ENCODE data around the gene NPPB.

The NPPB gene

GRCh38 chr1:11838349-11839272 is 20.1 kb downstream of the NPPB start:
- no peak overlapping the region for H3K4me3 ChIP-seq (ENCODE audit: low read depth, low read length)
- TF ChIP-seq, protein P1, sequence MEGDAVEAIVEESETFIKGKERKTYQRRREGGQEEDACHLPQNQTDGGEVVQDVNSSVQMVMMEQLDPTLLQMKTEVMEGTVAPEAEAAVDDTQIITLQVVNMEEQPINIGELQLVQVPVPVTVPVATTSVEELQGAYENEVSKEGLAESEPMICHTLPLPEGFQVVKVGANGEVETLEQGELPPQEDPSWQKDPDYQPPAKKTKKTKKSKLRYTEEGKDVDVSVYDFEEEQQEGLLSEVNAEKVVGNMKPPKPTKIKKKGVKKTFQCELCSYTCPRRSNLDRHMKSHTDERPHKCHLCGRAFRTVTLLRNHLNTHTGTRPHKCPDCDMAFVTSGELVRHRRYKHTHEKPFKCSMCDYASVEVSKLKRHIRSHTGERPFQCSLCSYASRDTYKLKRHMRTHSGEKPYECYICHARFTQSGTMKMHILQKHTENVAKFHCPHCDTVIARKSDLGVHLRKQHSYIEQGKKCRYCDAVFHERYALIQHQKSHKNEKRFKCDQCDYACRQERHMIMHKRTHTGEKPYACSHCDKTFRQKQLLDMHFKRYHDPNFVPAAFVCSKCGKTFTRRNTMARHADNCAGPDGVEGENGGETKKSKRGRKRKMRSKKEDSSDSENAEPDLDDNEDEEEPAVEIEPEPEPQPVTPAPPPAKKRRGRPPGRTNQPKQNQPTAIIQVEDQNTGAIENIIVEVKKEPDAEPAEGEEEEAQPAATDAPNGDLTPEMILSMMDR (IDR thresholded peaks at IDR 0.05; ENCODE audit: borderline replicate concordance, insufficient read depth, low read depth, low read length): peak; percentile 99

GRCh38 chr1:11837767-11838348 is 20.9 kb downstream of the NPPB start:
- H3K4me3 ChIP-seq (ENCODE audit: low read depth, low read length): no peak overlapping the region
- TF ChIP-seq, protein P1 (IDR thresholded peaks at IDR 0.05; ENCODE audit: borderline replicate concordance, insufficient read depth, low read depth, low read length): no peak

DNA sequence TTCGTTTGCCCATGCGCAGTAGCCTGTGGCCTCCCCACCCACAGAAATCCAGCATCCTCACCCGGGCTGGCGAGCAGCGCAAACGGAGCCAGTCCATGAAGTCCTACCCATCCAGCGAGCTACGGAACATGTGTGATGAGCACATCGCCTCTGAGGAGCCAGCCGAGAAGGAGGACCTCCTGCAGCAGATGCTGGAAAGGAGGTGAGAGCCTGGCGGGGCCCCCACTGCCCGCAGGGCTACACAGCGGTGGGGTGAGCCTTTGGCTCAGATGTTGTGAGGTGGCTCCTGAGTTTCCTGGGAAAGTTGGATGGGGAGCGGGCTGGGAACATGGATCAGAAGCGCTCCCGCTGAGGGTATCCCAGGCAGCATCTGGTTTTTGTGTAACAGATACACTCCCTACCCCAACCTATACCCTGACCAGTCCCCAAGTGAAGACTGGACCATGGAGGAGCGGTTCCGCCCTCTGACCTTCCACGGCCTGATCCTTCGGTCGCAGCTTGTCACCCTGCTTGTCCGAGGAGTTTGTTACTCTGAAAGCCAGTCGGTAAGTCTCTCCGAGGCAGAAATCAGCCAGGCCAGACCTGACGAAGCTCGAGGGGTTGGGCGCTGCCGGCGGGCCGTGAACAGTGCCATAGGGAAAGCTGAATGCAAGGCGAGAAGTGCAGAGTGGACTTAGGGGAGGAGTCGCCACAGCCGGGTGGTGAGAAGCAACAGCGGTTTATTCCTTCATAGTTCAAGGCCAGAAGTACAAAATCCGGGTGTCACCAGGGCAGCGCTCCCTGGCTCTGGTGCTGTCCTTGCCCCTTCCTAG is 21.6 kb downstream of the NPPB start:
- TF ChIP-seq, protein P1 (IDR thresholded peaks at IDR 0.05; ENCODE audit: borderline replicate concordance, insufficient read depth, low read depth, low read length): no peak
- no peak overlapping the region for H3K4me3 ChIP-seq (ENCODE audit: low read depth, low read length)

DNA sequence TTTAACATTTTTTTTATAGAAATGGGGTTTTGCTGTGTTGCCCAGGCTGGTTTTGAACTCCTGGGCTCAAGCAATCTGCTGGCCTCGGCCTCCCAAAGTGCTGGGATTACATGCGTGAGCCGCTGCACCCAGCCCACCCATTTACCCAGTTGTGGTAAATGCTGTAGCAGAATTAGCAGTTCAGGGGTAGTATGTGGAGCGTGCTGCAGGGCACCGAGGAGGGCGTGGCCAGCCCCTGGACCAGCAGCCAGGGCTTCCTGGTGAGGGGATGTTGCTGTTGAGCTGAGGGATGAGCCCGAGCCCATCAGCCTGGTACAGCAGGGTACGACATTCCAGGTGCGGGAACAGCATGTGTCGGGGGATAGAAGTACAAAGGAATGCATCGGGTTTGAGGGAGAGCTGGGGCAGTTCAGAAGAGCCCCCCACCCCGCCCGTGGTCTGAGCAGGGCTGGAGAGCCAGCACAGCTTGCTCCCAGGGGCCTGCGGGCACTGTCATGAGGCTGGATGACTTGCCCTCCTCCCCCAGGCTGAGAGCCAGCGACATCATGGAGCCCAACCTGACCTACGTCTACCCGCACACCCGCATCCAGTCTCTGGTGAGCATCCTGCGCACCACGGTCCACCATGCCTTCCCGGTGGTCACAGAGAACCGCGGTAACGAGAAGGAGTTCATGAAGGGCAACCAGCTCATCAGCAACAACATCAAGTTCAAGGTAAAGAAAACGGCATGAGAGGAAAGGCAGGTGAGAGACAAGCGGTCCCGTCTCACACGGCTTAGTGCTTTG is 23.1 kb downstream of the NPPB start:
- H3K4me3 ChIP-seq (ENCODE audit: low read depth, low read length): no peak overlapping the region
- TF ChIP-seq, protein P1 (IDR thresholded peaks at IDR 0.05; ENCODE audit: borderline replicate concordance, insufficient read depth, low read depth, low read length): no peak

GRCh38 chr1:11833900-11834299 is 24.8 kb downstream of the NPPB start:
- TF ChIP-seq, protein P1 (IDR thresholded peaks at IDR 0.05; ENCODE audit: borderline replicate concordance, insufficient read depth, low read depth, low read length): no peak

GRCh38 chr1:11833497-11833896 is 25.2 kb downstream of the NPPB start:
- no peak overlapping the region for H3K4me3 ChIP-seq (ENCODE audit: low read depth, low read length)
- TF ChIP-seq, protein P1 (IDR thresholded peaks at IDR 0.05; ENCODE audit: borderline replicate concordance, insufficient read depth, low read depth, low read length): no peak

More at GRCh38 chr1:11833900-11834299, 24.8 kb downstream of the NPPB start:
- no peak overlapping the region for H3K4me3 ChIP-seq (ENCODE audit: low read depth, low read length)
